ENCODE results near the gene SCAMP1. TPM values are rescaled to one million over a fixed set of nuclear protein-coding genes. Genes with fewer than 3 reads are reported as not detected.

Gene SCAMP1
- total and polyA plus RNA-seq, 2 of the 13 experiments (the other 11 are each of a cell fraction or from before 2014, with no cell fraction given) = 18.2 to 33.7 TPM

GRCh38 chr5:78508186-78508765, 147.9 kb downstream of the SCAMP1 start (continued):
- TF ChIP-seq HIC2 (CRISPR knock-in tag; IDR thresholded peaks at IDR 0.05; ENCODE audit: low read depth) = no peak
- no peak for TF ChIP-seq ARNT2 (CRISPR knock-in tag; IDR thresholded peaks at IDR 0.05; ENCODE audit: low read depth)
- no peak for TF ChIP-seq ZNF121 (CRISPR knock-in tag; IDR thresholded peaks at IDR 0.05)
- TF ChIP-seq NFKB2 (CRISPR knock-in tag; IDR thresholded peaks at IDR 0.05; ENCODE audit: borderline replicate concordance) = no peak
- no peak for TF ChIP-seq ZNF572 (CRISPR knock-in tag; IDR thresholded peaks at IDR 0.05)
- no peak for TF ChIP-seq ZNF674 (CRISPR knock-in tag; IDR thresholded peaks at IDR 0.05; ENCODE audit: low read depth)
- no peak for TF ChIP-seq ZNF432 (CRISPR knock-in tag; IDR thresholded peaks at IDR 0.05; ENCODE audit: borderline replicate concordance)
- TF ChIP-seq BORCS8-MEF2B (CRISPR knock-in tag; IDR thresholded peaks at IDR 0.05) = no peak
- no peak for TF ChIP-seq ZBTB10 (CRISPR knock-in tag; IDR thresholded peaks at IDR 0.05; ENCODE audit: borderline replicate concordance)
- TF ChIP-seq MXD4 (CRISPR knock-in tag; IDR thresholded peaks at IDR 0.05) = no peak
- no peak for TF ChIP-seq ARID2 (CRISPR knock-in tag; IDR thresholded peaks at IDR 0.05; ENCODE audit: borderline replicate concordance)
- TF ChIP-seq ATAD3A (CRISPR knock-in tag; IDR thresholded peaks at IDR 0.05) = no peak
- no peak for TF ChIP-seq MTA1 (CRISPR knock-in tag; IDR thresholded peaks at IDR 0.05; ENCODE audit: borderline replicate concordance)
- TF ChIP-seq ZNF224 (CRISPR knock-in tag; IDR thresholded peaks at IDR 0.05) = no peak
- TF ChIP-seq ZNF335 (CRISPR knock-in tag; IDR thresholded peaks at IDR 0.05) = no peak
- no peak for TF ChIP-seq TRAFD1 (CRISPR knock-in tag; IDR thresholded peaks at IDR 0.05; ENCODE audit: borderline replicate concordance)
- TF ChIP-seq ZBTB8A (CRISPR knock-in tag; IDR thresholded peaks at IDR 0.05; ENCODE audit: borderline replicate concordance, low read depth) = no peak
- no peak for TF ChIP-seq AHR (CRISPR knock-in tag; IDR thresholded peaks at IDR 0.05)
- no peak for TF ChIP-seq CSRNP2 (CRISPR knock-in tag; conservative IDR thresholded peaks at IDR 0.05; ENCODE audit: low read depth)

Measured in HepG2 (cell line).